ENCODE results near the gene RSPH3.
"Not testable (repeated sequence)": the region's sequence is repeated elsewhere in the genome, so short reads cannot be mapped to it uniquely, and the experiment has no call there.

RSPH3 gene

GRCh38 chr6:159031846-159032245 lies 31.8 kb upstream of the RSPH3 start:
- no peak for DNase-seq
- Histone ChIP-seq H3K36me3 (replicated peaks) (no peaks in the 10 kb centered on the region), H3K27ac (no peak overlapping the region), H3K4me3 (ENCODE audit: low read depth, low read length) (no peak overlapping the region), H3K27me3 (replicated peaks) (no peaks in the 10 kb centered on the region)
- TF ChIP-seq, protein P1, sequence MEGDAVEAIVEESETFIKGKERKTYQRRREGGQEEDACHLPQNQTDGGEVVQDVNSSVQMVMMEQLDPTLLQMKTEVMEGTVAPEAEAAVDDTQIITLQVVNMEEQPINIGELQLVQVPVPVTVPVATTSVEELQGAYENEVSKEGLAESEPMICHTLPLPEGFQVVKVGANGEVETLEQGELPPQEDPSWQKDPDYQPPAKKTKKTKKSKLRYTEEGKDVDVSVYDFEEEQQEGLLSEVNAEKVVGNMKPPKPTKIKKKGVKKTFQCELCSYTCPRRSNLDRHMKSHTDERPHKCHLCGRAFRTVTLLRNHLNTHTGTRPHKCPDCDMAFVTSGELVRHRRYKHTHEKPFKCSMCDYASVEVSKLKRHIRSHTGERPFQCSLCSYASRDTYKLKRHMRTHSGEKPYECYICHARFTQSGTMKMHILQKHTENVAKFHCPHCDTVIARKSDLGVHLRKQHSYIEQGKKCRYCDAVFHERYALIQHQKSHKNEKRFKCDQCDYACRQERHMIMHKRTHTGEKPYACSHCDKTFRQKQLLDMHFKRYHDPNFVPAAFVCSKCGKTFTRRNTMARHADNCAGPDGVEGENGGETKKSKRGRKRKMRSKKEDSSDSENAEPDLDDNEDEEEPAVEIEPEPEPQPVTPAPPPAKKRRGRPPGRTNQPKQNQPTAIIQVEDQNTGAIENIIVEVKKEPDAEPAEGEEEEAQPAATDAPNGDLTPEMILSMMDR (IDR thresholded peaks at IDR 0.05; ENCODE audit: low read depth, low read length, missing control alignments): no peak
- in situ Hi-C loops (cut with HindIII; ENCODE audit: low pct_ligation_motif_present, low sequenced_read_pairs): no loop called here

DNA sequence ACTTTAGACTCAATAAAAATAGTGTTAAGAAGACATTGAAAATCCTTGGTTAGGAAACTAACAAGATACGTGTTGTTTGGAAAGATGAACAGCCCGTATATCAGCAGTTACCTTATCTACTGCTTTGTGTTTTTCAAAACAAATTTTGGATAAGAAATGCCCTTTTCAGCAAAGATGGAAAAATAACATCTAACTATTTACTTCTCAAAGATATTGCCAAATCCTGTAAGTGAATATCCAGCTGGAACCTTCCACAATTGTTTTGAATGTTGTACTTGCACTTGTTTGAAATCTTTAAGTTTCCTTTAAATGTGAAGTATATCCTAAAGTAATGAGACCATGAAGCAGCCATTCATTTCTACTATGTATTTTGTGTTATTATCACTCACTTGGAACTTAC lies 30.2 kb upstream of the RSPH3 start:
- no peak overlapping the region for H3K27ac ChIP-seq
- TF ChIP-seq, protein P1 (IDR thresholded peaks at IDR 0.05; ENCODE audit: low read depth, low read length, missing control alignments): no peak
- no peaks in the 10 kb centered on the region for H3K36me3 ChIP-seq (replicated peaks)
- H3K27me3 ChIP-seq (replicated peaks): no peaks in the 10 kb centered on the region
- DNase-seq: no peak
- no peak overlapping the region for H3K4me3 ChIP-seq (ENCODE audit: low read depth, low read length)
- in situ Hi-C loops (cut with HindIII; ENCODE audit: low pct_ligation_motif_present, low sequenced_read_pairs): no loop called here

DNA sequence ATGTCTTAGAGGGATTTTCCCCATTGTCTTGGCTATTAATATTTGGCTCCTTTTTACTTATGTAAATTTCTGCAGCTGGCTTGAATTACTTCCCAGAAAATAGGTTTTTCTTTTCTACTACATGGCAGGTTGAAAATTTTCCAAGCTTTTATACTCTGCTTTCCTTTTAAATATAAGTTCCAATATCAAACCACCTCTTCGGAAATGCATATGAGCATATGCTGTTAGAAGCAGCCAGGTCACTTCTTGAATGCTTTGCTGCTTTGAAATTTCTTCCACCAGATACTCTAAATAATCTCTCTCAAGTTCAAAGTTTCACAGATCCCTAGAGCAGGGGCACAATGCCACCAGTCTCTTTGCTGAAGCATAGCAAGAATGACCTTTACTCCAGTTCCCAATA lies 25.2 kb upstream of the RSPH3 start:
- DNase-seq; H3K27me3 ChIP-seq (replicated peaks); H3K27ac ChIP-seq; in situ Hi-C loops (cut with HindIII; ENCODE audit: low pct_ligation_motif_present, low sequenced_read_pairs); H3K4me3 ChIP-seq (ENCODE audit: low read depth, low read length); H3K36me3 ChIP-seq (replicated peaks): not testable (repeated sequence)

DNA sequence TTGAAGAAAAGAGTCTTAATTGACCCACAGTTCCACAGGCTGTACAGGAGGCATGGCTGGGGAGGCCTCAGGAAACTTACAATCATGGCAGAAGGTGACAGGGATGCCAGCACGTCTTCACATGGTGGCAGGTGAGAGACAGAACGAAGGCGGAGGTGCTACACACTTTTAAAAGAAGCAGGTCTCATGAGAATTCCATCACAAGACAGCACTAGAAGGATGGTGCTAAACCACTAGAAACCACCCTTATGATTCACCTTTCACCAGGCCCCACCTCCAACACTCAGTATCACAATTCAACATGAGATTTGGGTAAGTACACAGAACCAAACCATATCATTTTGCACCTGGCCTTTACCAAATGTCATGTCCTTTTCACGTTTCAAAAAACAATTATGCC lies 23.9 kb upstream of the RSPH3 start:
- no peaks in the 10 kb centered on the region for H3K27me3 ChIP-seq (replicated peaks)
- no peak for DNase-seq
- in situ Hi-C loops (cut with HindIII; ENCODE audit: low pct_ligation_motif_present, low sequenced_read_pairs): no loop called here
- TF ChIP-seq, protein P1 (IDR thresholded peaks at IDR 0.05; ENCODE audit: low read depth, low read length, missing control alignments): no peak
- no peak overlapping the region for H3K27ac ChIP-seq
- no peaks in the 10 kb centered on the region for H3K36me3 ChIP-seq (replicated peaks)
- no peak overlapping the region for H3K4me3 ChIP-seq (ENCODE audit: low read depth, low read length)

- Histone ChIP-seq H3K4me3 (ENCODE audit: low read depth, low read length) (no peak overlapping the region), H3K36me3 (replicated peaks) (no peaks in the 10 kb centered on the region), H3K27me3 (replicated peaks) (no peaks in the 10 kb centered on the region), H3K27ac (no peak overlapping the region)
- TF ChIP-seq, protein P1 (IDR thresholded peaks at IDR 0.05; ENCODE audit: low read depth, low read length, missing control alignments): no peak
- DNase-seq: no peak
- in situ Hi-C loops (cut with HindIII; ENCODE audit: low pct_ligation_motif_present, low sequenced_read_pairs): no loop called here
Measured at GRCh38 chr6:159020011-159020410, 20.0 kb upstream of the RSPH3 start.

DNA sequence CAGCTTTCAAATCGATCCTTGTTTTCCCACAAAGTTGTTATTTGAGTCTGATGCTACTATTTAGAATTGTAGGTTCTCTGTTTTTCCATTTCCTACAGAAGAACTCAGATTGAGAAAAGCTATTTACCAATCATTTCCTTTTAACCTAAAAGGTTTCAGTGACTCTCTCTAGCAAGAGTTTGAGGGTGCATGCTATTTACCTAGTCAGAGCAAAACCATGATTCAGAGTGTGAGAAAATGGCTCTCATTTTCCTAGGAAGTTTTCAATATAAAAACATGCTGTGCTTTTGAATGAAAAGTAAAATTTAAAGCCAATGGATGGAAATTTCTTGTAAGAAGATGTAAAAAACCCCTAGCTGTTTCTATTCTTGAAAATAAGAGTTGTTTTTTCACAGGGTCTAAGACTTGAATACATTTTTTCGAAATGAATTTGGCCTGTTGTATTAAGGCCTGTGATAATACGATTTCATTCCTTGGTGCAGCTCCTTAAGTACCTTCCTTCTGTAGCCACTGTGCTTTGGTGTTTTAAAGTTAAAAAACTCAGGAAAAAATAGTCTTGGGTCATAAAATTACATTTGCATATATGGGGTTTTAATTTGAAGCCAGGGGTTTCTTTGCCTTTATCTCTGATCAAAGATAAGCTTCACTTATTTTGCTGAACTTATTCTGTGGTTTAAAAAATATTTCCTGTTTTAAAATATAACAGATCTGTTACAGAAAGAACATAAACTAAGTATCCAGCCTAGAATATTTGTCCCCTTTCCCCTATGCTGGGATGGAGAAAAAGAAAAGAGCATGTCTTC lies 18.0 kb upstream of the RSPH3 start:
- Histone ChIP-seq H3K36me3 (replicated peaks) (no peaks in the 10 kb centered on the region), H3K27ac (no peak overlapping the region), H3K27me3 (replicated peaks) (no peaks in the 10 kb centered on the region), H3K4me3 (ENCODE audit: low read depth, low read length) (no peak overlapping the region)
- no peak for DNase-seq
- TF ChIP-seq, protein P1 (IDR thresholded peaks at IDR 0.05; ENCODE audit: low read depth, low read length, missing control alignments): no peak
- in situ Hi-C loops (cut with HindIII; ENCODE audit: low pct_ligation_motif_present, low sequenced_read_pairs): no loop called here

Data from brain microvascular endothelial cell (primary cell).